ENCODE data around the gene HDAC4.
A peak's percentile ranks its signal among the peaks of the same experiment; 100 is the strongest.

Gene HDAC4

GRCh38 chr2:239297142-239298004, 103.4 kb downstream of the HDAC4 start:
- peak in 25 of 42 donors; percentile 0 to 40 (median 11) for DNase-seq
- intact Hi-C loops (cut with DNase I): no loop called here

- intact Hi-C loops (cut with DNase I): no loop called here
- DNase-seq: peak in 37 of 42 donors; percentile 19 to 83 (median 65)
Observed at GRCh38 chr2:239296020-239296932, 104.5 kb downstream of the HDAC4 start.

GRCh38 chr2:239295377-239296019, 105.3 kb downstream of the HDAC4 start:
- intact Hi-C loops (cut with DNase I): no loop called here
- DNase-seq: peak in 10 of 42 donors; percentile 1 to 36 (median 5)

GRCh38 chr2:239294571-239295054, 106.2 kb downstream of the HDAC4 start:
- intact Hi-C loops (cut with DNase I): no loop called here
- peak in 19 of 42 donors; percentile 1 to 34 (median 6) for DNase-seq

- DNase-seq: peak in 15 of 42 donors; percentile 0 to 31 (median 7)
- intact Hi-C loops (cut with DNase I): no loop called here
Observed at GRCh38 chr2:239293775-239294430, 106.9 kb downstream of the HDAC4 start.

- DNase-seq: peak in 16 of 42 donors; percentile 1 to 33 (median 12)
- intact Hi-C loops (cut with DNase I): no loop called here
Observed at GRCh38 chr2:239292959-239293774, 107.7 kb downstream of the HDAC4 start.

- intact Hi-C loops (cut with DNase I): no loop called here
- DNase-seq: peak in 2 of 42 donors; percentile 5 to 16
Observed at GRCh38 chr2:239292531-239292930, 108.3 kb downstream of the HDAC4 start.

GRCh38 chr2:239291475-239292350, 109.1 kb downstream of the HDAC4 start:
- intact Hi-C loops (cut with DNase I): no loop called here
- DNase-seq: peak in 35 of 42 donors; percentile 43 to 86 (median 63)

GRCh38 chr2:239290618-239291474, 110.0 kb downstream of the HDAC4 start:
- peak in 32 of 42 donors; percentile 15 to 82 (median 58) for DNase-seq
- intact Hi-C loops (cut with DNase I): no loop called here

GRCh38 chr2:239289545-239289944, 111.3 kb downstream of the HDAC4 start:
- intact Hi-C loops (cut with DNase I): no loop called here
- peak in 12 of 42 donors; percentile 0 to 34 (median 10) for DNase-seq

- DNase-seq: peak in 11 of 42 donors; percentile 1 to 35 (median 14)
- intact Hi-C loops (cut with DNase I): no loop called here
Observed at GRCh38 chr2:239288951-239289511, 111.8 kb downstream of the HDAC4 start.

- no peak for DNase-seq
Observed at GRCh38 chr2:239288237-239288636, 112.6 kb downstream of the HDAC4 start.

GRCh38 chr2:239287461-239287860, 113.4 kb downstream of the HDAC4 start:
- peak in 3 of 42 donors; percentile 1 to 23 (median 8) for DNase-seq
- intact Hi-C loops (cut with DNase I): no loop called here

More at GRCh38 chr2:239288237-239288636, 112.6 kb downstream of the HDAC4 start:
- intact Hi-C loops (cut with DNase I): no loop called here

GRCh38 chr2:239286901-239287300, 113.9 kb downstream of the HDAC4 start:
- DNase-seq: peak in 12 of 42 donors; percentile 4 to 39 (median 18)
- intact Hi-C loops (cut with DNase I): no loop called here

- DNase-seq: no peak
- intact Hi-C loops (cut with DNase I): no loop called here
Observed at GRCh38 chr2:239285932-239286230, 114.9 kb downstream of the HDAC4 start.

All from head of caudate nucleus (tissue), 42 donors.